SK-N-SH treated with all-trans-retinoic acid at 6 μM for 48 hours (cell line): ENCODE data around the gene THTPA.
"Not testable (repeated sequence)": the region's sequence is repeated elsewhere in the genome, so short reads cannot be mapped to it uniquely, and the experiment has no call there.

Experiments used
- ATAC-seq: fragments of 200-7000 bp; cut with Tn5 transposase; 3 replicates; pipeline ENCODE4 v1.9.1; 2020; ENCODE audit warnings: mild to moderate bottlenecking, moderate library complexity
- ARNTL ChIP-seq: fragments of 450-650 bp; formaldehyde crosslinking; IDR thresholded peaks from 2 replicates; pipeline ENCODE4 v1.5.0; 2020; ENCODE audit warnings: low read depth, mild to moderate bottlenecking, moderate library complexity, borderline replicate concordance
- BACH2 ChIP-seq: fragments of 250-450 bp; sonication (Bioruptor Pico); IDR thresholded peaks from 2 replicates; pipeline ENCODE4 v1.9.0; 2021; ENCODE audit warnings: mild to moderate bottlenecking, borderline replicate concordance
- CREB5 ChIP-seq: fragments of 250-450 bp; sonication (Bioruptor Pico); IDR thresholded peaks from 2 replicates; pipeline ENCODE4 v1.5.1; 2020; ENCODE audit warnings: low read depth, mild to moderate bottlenecking, moderate library complexity
- CSDC2 ChIP-seq: fragments of 250-450 bp; sonication (Bioruptor Pico); IDR thresholded peaks from 2 replicates; pipeline ENCODE4 v1.5.0; 2020; ENCODE audit warnings: mild to moderate bottlenecking, moderate library complexity
- ESRRG ChIP-seq: fragments of 250-450 bp; sonication (Bioruptor Pico); IDR thresholded peaks from 2 replicates; pipeline ENCODE4 v1.6.1; 2021; ENCODE audit warnings: mild to moderate bottlenecking
- GLIS3 ChIP-seq: fragments of 250-450 bp; sonication (Bioruptor Pico); IDR thresholded peaks from 2 replicates; pipeline ENCODE4 v1.5.0; 2020; ENCODE audit warnings: mild to moderate bottlenecking, moderate library complexity
- OSR1 ChIP-seq: fragments of 250-450 bp; sonication (Bioruptor Pico); IDR thresholded peaks from 2 replicates; pipeline ENCODE4 v1.8.0; 2022; ENCODE audit warnings: moderate library complexity, mild to moderate bottlenecking, inconsistent platforms
- PATZ1 ChIP-seq: fragments of 250-450 bp; sonication (Bioruptor Pico); IDR thresholded peaks from 2 replicates; pipeline ENCODE4 v1.8.0; 2020; ENCODE audit warnings: mild to moderate bottlenecking, moderate library complexity, borderline replicate concordance
- PPARA ChIP-seq: fragments of 250-450 bp; sonication (Bioruptor Pico); IDR thresholded peaks from 2 replicates; pipeline ENCODE4 v1.5.0; 2020; ENCODE audit warnings: mild to moderate bottlenecking, borderline replicate concordance
- SNAI2 ChIP-seq: fragments of 250-450 bp; sonication (Bioruptor Pico); IDR thresholded peaks from 2 replicates; pipeline ENCODE4 v1.5.0; 2020; ENCODE audit warnings: mild to moderate bottlenecking, moderate library complexity
- TCF4 ChIP-seq: fragments of 250-450 bp; sonication (Bioruptor Pico); IDR thresholded peaks from 2 replicates; pipeline ENCODE4 v1.8.0; 2021; ENCODE audit warnings: mild to moderate bottlenecking, moderate library complexity, borderline replicate concordance
- TSHZ2 ChIP-seq: fragments of 250-450 bp; sonication (Bioruptor Pico); IDR thresholded peaks from 2 replicates; pipeline ENCODE4 v1.5.0; 2020; ENCODE audit warnings: mild to moderate bottlenecking, moderate library complexity
- ZFP3 ChIP-seq: fragments of 250-450 bp; sonication (Bioruptor Pico); IDR thresholded peaks from 2 replicates; pipeline ENCODE4 v1.5.0; 2020; ENCODE audit warnings: mild to moderate bottlenecking, moderate library complexity
- ZFP30 ChIP-seq: fragments of 450-650 bp; formaldehyde crosslinking; IDR thresholded peaks from 2 replicates; pipeline ENCODE4 v1.5.0; 2022; ENCODE audit warnings: mild to moderate bottlenecking, moderate library complexity
- TF ChIP-seq, protein P1 (sequence below): fragments of 250-450 bp; sonication (Bioruptor Pico); IDR thresholded peaks from 2 replicates; pipeline ENCODE4 v1.8.0; 2021; ENCODE audit warnings: low read depth, mild to moderate bottlenecking, moderate library complexity, borderline replicate concordance

THTPA gene

GRCh38 chr14:23590198-23590597 lies 34.1 kb downstream of the THTPA start:
- ATAC-seq: no peak
- no peak for TF ChIP-seq TCF4
- TF ChIP-seq ESRRG (CRISPR knock-in tag): no peak
- TF ChIP-seq CREB5 (CRISPR knock-in tag): no peak
- no peak for TF ChIP-seq BACH2 (CRISPR knock-in tag)
- TF ChIP-seq OSR1 (CRISPR knock-in tag): no peak
- no peak for TF ChIP-seq ZFP30 (CRISPR knock-in tag)
- no peak for TF ChIP-seq SNAI2 (CRISPR knock-in tag)
- TF ChIP-seq, all 23 proteins: peak for 0

DNA sequence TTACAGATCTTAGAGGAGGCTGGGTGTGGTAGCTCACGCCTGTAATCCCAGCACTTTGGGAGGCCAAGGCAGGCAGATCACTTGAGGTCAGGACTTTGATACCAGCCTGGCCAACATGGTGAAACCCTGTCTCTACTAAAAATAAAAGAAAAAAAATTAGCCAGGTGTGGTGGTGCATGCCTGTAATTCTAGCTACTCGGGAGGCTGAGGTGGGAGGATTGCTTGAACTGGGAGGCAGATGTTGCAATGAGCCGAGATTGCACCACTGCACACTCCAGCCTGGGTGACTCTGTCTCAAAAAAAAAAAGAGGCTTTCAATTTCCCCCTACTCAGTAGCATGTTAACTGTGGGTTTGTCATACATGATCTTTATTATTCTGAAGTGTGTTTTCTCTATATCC lies 38.1 kb downstream of the THTPA start:
- not testable (repeated sequence) for ATAC-seq

GRCh38 chr14:23600322-23600707 lies 44.2 kb downstream of the THTPA start:
- TF ChIP-seq ARNTL: no peak
- no peak for TF ChIP-seq CREB5 (CRISPR knock-in tag)
- TF ChIP-seq, protein P1, sequence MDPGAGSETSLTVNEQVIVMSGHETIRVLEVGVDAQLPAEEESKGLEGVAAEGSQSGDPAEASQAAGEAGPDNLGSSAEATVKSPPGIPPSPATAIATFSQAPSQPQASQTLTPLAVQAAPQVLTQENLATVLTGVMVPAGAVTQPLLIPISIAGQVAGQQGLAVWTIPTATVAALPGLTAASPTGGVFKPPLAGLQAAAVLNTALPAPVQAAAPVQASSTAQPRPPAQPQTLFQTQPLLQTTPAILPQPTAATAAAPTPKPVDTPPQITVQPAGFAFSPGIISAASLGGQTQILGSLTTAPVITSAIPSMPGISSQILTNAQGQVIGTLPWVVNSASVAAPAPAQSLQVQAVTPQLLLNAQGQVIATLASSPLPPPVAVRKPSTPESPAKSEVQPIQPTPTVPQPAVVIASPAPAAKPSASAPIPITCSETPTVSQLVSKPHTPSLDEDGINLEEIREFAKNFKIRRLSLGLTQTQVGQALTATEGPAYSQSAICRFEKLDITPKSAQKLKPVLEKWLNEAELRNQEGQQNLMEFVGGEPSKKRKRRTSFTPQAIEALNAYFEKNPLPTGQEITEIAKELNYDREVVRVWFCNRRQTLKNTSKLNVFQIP (CRISPR knock-in tag): no peak
- no peak for TF ChIP-seq ESRRG (CRISPR knock-in tag)
- no peak for TF ChIP-seq PATZ1 (CRISPR knock-in tag)
- TF ChIP-seq GLIS3 (CRISPR knock-in tag): no peak
- TF ChIP-seq OSR1 (CRISPR knock-in tag): no peak
- TF ChIP-seq TSHZ2: no peak
- TF ChIP-seq ZFP30 (CRISPR knock-in tag): no peak
- no peak for TF ChIP-seq CSDC2 (CRISPR knock-in tag)
- ATAC-seq: no peak

DNA sequence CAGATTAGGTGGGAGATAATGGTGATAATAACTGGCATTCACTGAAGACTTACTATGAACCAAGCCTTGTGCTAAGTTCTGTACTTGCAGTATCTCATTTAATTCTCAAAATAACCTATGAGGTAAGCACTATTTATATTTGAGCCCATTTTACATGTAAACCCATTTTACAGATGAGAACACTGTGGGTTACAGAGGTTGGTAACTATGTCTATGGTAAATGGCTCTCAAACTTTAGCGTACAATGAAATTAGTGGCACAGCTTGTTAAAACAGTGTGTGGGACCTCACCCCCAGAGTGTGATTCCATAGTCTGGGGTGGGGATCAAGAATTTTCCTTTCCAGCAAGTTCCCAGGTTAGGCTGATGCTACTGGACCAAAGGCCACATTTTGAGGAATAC lies 44.7 kb downstream of the THTPA start:
- TF ChIP-seq CSDC2 (CRISPR knock-in tag) (no peak), ESRRG (CRISPR knock-in tag) (no peak), BACH2 (CRISPR knock-in tag) (no peak), ZFP3 (CRISPR knock-in tag) (no peak), ZFP30 (CRISPR knock-in tag) (no peak), GLIS3 (CRISPR knock-in tag) (no peak)
- TF ChIP-seq, protein P1 (CRISPR knock-in tag): no peak
- no peak for ATAC-seq

- TF ChIP-seq GLIS3 (CRISPR knock-in tag) (no peak), ZFP30 (CRISPR knock-in tag) (no peak), CREB5 (CRISPR knock-in tag) (no peak), OSR1 (CRISPR knock-in tag) (no peak), ESRRG (CRISPR knock-in tag) (no peak), PPARA (CRISPR knock-in tag) (no peak)
- TF ChIP-seq, protein P1 (CRISPR knock-in tag): no peak
- no peak for ATAC-seq
These were observed 45.4 kb downstream of the THTPA start for GRCh38 chr14:23601424-23601823.
